ENCODE measurements around the gene VWA3A.

DNA sequence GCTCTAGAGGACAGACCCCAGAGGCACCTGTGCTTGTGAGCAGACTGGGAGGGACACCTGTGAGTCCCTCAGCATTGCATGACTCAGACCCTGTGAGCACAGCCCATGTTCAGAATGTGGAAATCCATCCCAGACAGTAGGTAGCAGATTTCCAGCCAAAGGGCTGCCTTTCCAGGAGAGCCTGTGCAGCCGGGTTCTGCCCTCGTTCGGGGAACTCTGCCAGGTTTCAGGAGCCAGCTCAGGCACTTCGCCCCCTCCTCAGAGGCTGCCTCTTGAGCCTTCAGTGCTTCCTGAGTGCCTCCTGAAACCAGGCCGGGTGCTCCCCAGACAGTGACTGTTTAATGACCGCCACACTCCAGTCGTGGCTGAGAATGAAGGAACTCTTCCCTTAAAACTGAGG lies 46.7 kb downstream of the VWA3A start:
- TF ChIP-seq, protein P1, sequence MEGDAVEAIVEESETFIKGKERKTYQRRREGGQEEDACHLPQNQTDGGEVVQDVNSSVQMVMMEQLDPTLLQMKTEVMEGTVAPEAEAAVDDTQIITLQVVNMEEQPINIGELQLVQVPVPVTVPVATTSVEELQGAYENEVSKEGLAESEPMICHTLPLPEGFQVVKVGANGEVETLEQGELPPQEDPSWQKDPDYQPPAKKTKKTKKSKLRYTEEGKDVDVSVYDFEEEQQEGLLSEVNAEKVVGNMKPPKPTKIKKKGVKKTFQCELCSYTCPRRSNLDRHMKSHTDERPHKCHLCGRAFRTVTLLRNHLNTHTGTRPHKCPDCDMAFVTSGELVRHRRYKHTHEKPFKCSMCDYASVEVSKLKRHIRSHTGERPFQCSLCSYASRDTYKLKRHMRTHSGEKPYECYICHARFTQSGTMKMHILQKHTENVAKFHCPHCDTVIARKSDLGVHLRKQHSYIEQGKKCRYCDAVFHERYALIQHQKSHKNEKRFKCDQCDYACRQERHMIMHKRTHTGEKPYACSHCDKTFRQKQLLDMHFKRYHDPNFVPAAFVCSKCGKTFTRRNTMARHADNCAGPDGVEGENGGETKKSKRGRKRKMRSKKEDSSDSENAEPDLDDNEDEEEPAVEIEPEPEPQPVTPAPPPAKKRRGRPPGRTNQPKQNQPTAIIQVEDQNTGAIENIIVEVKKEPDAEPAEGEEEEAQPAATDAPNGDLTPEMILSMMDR (conservative IDR thresholded peaks at IDR 0.05; ENCODE audit: low read depth in 2 of 2): no peak
- TF ChIP-seq POLR2AphosphoS5 (IDR thresholded peaks at IDR 0.05; ENCODE audit: low read depth) (no peak), EZH2 (IDR thresholded peaks at IDR 0.05; ENCODE audit: low read depth, unreplicated experiment) (no peak), EZH2phosphoT487 (IDR thresholded peaks at IDR 0.05; ENCODE audit: unreplicated experiment) (no peak), ZNF114 (CRISPR knock-in tag; IDR thresholded peaks at IDR 0.05) (no peak), CREB1 (CRISPR knock-in tag; IDR thresholded peaks at IDR 0.05; ENCODE audit: low read depth) (no peak), JUNB (IDR thresholded peaks at IDR 0.05; ENCODE audit: unreplicated experiment) (no peak), STAT1 (IDR thresholded peaks at IDR 0.05; ENCODE audit: unreplicated experiment) (no peak), NANOG (IDR thresholded peaks at IDR 0.05; ENCODE audit: borderline replicate concordance) (no peak)
- TF ChIP-seq, protein P2, sequence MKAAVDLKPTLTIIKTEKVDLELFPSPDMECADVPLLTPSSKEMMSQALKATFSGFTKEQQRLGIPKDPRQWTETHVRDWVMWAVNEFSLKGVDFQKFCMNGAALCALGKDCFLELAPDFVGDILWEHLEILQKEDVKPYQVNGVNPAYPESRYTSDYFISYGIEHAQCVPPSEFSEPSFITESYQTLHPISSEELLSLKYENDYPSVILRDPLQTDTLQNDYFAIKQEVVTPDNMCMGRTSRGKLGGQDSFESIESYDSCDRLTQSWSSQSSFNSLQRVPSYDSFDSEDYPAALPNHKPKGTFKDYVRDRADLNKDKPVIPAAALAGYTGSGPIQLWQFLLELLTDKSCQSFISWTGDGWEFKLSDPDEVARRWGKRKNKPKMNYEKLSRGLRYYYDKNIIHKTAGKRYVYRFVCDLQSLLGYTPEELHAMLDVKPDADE (IDR thresholded peaks at IDR 0.05): no peak
- TF ChIP-seq, protein P3, sequence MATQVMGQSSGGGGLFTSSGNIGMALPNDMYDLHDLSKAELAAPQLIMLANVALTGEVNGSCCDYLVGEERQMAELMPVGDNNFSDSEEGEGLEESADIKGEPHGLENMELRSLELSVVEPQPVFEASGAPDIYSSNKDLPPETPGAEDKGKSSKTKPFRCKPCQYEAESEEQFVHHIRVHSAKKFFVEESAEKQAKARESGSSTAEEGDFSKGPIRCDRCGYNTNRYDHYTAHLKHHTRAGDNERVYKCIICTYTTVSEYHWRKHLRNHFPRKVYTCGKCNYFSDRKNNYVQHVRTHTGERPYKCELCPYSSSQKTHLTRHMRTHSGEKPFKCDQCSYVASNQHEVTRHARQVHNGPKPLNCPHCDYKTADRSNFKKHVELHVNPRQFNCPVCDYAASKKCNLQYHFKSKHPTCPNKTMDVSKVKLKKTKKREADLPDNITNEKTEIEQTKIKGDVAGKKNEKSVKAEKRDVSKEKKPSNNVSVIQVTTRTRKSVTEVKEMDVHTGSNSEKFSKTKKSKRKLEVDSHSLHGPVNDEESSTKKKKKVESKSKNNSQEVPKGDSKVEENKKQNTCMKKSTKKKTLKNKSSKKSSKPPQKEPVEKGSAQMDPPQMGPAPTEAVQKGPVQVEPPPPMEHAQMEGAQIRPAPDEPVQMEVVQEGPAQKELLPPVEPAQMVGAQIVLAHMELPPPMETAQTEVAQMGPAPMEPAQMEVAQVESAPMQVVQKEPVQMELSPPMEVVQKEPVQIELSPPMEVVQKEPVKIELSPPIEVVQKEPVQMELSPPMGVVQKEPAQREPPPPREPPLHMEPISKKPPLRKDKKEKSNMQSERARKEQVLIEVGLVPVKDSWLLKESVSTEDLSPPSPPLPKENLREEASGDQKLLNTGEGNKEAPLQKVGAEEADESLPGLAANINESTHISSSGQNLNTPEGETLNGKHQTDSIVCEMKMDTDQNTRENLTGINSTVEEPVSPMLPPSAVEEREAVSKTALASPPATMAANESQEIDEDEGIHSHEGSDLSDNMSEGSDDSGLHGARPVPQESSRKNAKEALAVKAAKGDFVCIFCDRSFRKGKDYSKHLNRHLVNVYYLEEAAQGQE (IDR thresholded peaks at IDR 0.05; ENCODE audit: unreplicated experiment): no peak
